ENCODE measurements around the gene FAM181A.

FAM181A gene

DNA sequence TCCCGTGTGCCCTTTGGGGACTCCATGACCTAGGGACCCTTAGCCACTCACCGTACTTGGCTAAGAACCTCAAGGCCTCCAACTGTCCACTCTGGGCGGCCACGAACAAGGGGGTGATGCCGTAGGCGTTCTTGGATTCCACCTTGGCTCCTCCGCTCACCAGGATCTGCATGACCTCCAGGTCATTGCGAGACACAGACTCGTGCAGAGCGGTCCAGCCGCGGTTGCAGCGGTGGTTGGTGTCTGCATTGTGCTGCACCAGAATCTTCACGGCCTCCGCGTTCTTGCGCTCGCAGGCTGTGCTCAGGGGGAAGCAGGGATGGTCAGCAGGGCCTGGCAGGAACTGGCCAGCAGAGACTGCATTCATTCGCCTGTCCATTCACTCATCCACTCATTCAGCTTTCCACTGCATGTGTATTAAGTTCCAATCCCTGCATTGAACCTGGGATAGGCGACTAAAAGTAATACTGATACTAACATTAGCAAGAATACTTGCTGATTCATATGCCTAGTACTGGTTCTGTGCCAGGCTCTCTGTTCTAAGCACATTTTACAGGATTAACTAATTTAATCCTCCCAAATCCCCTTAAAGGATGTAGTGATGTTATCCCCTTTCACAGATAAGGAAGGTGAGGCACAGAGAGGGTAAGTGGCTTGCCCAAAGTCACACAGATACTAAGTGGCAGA, 23.9 kb downstream of the FAM181A start:
- DNase-seq (ENCODE audit: low read depth in 2 of 2), result no peak

DNA sequence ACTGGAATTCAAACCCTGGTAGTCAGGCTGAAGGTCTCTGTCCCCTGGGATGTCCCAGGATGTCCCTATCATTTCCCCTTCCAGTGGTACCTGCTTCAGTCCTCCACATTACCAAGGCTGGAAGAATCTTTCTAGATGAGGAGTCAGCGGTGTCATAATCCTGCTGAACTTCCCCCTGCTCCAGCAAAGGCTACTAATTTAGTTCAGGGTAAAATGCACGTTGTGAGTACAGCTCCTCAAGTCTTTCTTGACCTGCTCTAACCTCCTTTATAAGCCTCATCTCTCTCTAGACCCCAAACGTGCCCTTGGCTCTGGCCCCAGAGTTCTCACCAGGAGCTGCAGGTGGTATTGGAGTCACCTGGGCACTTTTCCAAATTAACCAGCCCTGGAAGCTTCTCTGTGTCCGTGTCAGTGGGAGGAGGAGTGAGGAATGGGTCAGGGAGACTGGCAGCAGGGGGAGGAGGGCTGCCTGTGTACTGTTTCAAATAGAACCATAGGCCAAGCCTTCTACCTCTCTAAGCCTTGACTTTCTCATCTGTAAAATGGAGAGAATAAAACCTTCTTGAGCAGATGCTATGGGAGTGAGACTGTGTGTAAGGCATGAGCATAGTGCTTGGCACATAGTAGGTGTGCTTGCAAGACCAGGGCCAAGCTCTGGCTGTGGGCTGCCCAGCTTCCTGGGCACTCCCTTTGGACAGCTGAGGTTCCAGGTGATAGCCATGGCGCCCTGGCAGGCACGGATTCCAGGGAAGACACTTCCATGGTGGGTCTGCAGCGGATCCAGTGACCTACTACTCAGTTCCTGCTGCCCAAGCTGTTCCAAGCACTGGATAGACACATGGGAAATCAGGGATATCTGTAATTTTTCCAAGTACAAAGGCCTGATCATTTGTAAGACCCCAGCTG, 24.7 kb downstream of the FAM181A start:
- DNase-seq (ENCODE audit: low read depth in 2 of 2), result no peak

DNA sequence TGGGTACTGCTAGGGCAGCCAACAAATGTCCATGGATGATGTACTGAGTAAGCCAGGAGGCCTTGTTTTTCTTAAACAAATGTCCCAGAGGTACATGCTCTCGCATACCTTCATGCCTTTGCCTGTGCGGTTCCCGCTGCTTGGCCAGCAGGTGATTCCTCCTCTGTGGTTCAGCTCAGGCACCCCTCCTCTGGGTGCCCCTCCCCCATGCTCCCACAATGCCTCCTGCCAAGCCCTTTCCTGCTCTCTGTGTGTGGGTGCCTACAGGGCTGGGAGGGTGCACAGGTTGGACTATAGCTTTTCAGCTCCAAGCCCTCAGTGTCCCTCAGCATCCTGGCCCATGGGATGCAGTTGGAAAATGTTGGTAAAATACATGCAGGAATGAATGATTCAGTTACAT, 25.7 kb downstream of the FAM181A start:
- no peak for DNase-seq (ENCODE audit: low read depth in 2 of 2)

DNA sequence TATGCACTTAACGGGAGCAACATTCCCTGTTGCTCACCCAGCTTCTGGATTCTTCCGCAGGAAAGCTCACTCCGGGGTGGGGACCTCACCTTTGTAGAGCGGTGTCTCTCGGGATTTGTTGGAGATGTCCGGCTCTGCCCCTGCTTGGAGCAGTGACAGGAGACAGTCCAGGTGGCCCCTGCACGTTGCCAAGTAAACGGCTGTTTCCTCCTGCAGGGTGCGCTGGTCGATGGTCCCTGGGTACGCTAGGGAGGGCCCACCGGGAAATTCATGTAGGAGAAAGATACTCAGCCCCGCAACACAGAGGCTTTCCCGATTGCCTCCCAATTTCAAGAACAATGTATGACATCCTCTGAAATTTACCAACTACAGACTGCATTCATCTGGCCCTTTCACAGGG, 26.1 kb downstream of the FAM181A start:
- no peak for DNase-seq (ENCODE audit: low read depth in 2 of 2)

DNA sequence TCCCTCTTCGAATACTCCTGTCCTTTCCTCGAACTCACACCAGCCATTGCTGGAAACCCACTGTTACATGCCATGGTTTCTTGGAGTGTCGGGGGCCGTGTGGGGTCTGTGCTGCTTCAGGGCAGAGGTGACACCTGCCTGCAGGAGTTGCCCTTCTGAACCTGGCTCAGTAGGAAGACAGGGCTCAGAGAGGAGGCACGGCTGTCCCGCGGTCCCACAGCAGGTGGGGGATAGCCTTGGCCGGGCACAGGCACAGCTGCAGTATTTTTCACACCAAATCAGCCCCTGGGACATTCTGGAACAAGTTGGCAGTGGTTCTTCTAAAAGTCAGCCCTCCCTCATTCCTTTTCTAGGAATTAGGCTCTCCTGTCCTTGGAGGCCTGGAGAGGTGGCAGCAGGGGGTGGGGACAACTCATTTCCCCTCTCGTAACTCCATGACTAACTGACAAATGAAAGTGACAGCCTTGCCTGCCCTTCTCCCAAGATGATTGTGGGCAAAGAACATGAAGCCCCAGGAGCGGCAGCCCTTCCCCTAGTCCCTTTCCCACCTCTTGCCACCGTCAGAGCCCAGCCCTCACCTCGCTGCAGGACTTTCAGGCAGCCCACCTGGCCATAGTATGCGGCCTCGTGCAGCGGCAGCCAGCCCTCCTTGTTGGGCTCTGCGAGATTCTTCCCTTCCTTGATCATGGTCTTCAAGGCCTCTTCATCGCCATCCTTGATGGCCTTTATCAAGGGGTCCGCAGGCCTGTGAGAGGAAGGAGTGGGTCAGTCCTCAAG, 26.8 kb downstream of the FAM181A start:
- DNase-seq (ENCODE audit: low read depth in 2 of 2), result no peak

DNA sequence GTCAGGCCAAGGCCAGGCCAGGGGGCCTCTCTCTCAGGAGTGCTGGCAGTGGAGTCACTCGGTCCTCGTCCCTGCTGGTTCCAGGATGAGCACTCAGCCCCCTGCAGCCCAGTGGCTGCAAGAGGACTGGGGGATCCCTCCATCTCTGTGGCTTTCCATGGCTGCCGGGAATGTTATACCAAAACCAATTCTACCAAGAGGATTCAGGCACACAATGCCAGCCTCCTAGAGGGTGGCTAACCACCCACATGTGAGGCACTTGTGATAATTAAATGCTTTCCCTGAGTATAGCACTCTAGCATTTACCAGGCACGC, 27.3 kb downstream of the FAM181A start:
- no peak for DNase-seq (ENCODE audit: low read depth in 2 of 2)

DNA sequence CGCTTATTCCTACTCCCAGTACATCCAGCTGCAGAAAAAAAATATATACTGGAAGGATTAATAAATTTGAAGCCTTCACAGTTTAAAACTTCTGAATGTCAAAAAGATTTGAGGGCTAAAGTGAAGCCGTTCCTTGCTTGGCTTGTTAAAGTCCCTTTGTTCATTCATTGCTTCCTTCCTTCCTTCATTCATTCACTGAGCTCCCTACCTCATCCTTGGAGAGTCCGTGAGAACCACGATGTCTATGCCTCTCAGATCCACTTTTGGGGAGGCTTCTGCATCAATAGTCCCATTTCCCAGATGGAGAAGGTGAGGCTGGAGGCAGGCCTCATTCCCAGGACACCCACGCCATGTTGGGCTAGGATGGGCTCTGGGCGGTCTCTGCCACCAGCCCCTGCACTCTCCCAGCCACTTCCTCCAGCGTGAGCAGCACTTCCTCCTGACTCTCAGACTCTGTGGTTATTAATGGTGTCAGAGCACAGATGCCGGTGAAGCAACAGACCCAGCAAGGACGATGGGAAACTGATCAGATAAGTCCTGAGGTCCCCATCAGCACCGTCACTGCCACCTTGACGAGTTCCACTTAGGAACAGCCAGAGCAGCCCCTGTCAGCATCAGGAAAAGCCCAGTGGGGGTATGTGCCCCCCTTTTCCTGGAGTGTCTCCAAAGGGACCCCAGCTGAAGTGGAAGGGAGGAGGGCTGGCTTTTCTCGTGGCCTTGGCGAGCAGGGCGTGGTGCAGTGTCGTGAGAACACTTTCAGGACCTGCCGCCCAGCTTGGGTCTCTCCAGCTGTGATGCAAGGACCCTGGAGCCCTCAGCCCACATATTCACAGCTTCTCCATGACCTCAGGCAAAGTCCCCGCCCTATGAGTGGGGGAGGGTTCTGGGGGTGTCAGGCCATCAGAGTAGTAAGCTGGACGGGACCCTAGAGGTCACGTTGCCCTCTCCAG, 28.0 kb downstream of the FAM181A start:
- DNase-seq (ENCODE audit: low read depth in 2 of 2), result no peak

DNA sequence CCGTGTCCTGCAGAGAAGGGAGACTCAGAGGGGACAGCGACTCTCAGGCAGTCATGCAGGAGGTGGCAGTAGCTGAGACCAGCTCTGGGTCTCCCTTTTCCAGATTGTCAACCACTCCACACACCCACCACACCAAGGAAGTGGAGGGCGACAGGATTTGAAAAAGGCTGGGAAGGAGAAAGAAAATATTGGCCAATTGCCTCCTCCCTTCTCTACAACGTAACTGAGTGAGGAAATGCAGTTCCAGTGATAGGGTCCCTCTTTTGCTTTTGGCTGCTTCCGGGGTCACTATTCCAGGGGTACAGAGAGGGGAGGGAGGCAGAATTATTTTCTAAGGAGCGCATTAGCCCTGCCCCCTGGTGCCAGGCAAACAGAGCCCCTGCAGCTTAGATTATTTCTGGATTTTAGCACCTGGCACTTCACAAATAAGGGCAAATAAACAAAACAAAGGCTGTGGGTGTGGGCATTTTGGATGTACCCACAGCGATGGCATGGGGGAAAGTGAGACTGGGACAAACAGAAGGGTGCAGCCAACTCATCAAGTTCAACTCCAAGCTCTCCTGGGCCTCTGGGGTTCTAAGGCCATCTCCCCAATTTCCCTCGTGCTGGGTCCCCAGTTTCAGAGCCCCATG, 28.8 kb downstream of the FAM181A start:
- DNase-seq (ENCODE audit: low read depth in 2 of 2), result no peak

DNA sequence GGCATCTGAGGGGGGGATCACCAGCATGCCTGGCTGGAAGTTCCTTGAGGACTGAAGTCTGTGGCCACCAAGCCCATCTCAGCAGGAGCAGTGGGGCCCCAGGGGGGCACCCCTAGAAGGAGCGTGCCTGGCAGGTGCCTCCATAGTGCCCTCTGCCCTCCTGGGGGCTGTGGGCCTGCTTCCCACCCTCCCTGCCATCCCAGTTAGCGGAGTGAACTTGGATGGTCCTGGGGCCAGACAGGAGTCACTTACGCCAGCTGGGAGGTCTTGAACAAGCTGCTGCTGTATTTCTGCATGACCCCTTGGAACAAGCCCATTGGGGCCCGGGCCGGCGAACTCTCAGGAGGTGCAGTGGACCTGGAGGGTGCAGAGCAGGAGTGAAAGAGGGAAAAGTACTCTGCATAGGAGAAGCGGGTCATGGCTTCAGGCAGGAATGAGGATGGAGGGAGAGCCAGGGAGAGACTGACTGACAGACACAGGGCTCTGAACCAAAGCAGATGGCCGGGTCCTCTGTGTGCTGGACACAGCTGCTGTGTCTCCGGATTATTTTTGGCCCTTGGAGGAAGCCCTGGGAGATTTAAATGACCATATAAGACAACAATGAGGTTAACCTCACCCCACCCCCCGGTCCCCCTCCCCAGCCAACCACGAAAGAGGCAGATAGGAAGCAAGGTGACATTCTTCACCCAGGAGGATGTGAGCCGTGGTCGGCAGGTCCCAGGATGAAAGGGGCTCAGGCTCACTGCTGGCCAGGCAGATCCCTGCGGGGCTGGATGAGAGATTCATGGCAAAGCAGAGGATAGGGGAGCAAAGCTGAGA, 29.6 kb downstream of the FAM181A start:
- DNase-seq (ENCODE audit: low read depth in 2 of 2), result no peak

DNA sequence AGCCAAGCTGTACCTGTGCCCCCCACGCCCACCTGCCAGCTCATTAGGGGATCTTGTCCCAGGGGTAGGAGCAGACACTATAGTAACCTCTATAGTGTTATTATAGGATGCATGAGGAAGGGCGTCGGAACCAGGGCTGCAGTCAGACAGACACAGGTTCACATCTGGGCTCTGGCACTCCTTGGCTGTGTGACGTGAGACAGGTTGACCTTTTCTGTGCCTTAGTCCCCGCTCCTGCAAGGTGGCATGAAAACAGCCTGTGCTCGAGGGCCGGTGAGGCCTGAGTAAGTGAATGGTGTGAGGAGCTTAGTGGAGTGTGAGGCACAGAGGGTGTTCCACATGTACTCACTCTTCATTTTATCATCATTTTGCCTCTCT, 30.2 kb downstream of the FAM181A start:
- no peak for DNase-seq (ENCODE audit: low read depth in 2 of 2)

DNA sequence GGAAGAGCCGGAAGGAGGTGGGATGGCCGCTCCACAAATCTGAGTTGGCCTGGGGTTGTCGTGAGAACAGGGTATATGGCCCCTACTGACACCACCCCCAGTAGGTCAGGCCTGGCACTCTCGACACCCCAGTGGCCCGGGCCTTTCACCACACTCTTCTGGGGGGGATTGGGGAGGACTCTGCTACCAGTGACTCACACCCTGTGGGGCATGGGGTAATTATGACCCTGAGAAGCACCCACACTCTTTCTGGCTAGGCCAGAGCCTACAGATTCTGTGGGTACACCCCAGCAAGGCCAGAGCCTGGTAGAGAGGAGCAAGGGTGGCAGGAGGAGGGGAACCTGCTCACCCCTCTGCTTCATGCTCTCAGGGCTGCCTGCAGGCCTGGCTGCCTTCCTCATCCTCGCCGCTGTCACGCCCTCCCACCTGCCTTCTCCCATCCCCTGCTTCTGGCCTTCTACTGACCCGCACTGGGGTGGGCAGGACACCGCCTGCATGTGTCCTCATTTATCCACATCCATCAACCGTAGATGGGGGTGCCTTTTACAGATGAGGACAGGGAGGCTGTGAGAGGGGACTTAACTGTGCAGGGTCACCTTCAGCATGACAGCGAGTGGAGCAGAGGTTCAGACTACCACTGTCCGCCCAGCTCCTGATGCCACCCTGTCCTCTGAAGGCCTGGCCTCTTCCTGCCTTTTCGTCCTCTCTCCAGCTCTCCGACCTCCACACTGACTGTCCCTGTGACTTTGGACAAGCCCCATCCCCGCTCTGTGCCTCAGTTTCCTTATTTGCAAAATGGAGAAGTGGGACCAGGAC, 30.8 kb downstream of the FAM181A start:
- DNase-seq (ENCODE audit: low read depth in 2 of 2), result no peak

DNA sequence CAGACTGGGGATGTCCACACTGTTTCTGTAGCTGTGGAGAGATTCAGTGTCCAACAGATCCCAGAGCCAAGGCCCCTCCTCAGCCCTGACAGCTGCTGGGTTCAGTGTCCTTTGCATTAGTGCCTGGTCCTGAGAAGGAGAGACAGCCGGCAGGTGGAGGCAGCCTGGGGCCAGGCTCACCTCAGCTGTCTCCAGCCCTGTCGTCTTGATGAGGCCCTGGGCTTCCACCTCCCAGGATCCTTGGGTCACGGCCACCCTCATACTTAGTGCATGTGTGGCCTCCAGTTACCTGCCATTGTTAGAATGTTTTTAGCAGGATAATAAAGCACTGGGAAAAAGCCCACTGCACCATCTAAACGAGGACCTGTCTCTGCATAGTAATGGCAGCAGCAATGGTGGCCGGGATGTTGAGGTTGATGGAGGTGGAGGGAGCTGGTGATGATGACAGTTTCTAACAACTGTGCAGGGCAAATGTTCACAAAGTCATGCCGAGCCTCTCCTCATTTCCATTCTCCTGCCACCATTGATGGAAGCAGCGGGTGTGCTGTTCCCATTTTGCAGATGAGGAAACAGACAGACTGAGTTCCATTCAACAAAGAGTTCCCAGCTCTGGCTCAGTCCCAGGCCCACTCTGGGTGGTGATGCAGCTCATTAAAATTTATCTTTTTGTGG, 31.6 kb downstream of the FAM181A start:
- no peak for DNase-seq (ENCODE audit: low read depth in 2 of 2)

DNA sequence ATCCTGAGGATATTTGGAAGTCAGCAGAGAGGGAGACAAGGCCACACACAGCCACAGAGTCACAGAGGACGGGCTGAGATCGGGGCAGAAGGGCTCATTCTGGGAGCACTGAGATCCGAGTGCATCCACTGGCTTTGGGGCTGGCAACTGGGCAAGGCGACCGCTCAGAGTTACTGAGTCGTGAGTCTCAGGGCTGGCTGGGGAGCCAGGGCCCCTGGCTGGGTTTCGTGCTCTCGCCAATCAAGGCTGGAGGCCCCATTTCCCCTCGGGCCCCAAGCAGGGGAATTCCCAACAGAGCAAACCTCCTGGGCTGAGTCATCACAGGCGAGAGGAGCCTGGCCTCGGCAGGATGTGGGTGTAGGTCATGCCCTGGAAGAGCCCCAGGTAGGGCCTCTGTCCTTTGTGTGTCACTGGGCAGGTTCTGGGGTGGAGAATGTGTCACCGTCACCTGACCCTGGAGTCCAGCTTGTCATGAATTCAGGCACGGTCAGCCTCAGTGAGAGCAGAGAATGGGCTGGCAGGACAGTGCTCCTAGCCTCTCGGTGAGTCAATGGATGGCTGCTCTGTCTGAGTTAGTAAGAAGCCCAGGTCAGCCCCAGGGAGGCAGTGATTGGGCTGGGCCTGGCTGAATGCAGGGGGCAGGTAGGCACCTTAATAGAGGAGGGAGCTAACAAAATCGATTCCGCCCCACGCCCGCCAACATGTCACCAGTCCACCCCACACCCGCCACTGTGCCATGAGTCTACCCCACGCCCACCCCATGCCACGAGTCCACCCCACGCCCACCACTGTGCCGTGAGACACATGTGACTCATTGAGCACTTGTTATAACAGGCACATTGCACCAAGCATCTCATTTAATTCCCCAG, 32.3 kb downstream of the FAM181A start:
- peak; percentile 75 to 81 for DNase-seq (ENCODE audit: low read depth in 2 of 2)

DNA sequence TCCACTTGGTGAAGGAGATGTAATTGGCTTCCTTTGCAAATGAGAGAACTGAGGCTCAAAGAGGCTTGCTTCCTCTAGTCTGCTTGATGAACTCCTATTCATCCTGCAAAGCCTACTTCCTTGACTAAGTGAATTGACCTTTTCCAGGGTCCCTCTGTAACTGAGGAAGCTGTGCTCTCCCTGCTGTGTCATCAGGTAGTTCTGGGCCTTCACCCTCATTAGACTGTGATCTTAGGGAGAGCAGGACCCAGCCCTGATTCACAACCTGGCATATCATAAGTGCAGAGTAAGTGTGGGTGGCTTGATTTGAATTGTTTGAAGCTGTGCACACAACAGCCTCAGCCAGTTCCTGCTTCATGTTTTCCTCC, 32.9 kb downstream of the FAM181A start:
- no peak for DNase-seq (ENCODE audit: low read depth in 2 of 2)

DNA sequence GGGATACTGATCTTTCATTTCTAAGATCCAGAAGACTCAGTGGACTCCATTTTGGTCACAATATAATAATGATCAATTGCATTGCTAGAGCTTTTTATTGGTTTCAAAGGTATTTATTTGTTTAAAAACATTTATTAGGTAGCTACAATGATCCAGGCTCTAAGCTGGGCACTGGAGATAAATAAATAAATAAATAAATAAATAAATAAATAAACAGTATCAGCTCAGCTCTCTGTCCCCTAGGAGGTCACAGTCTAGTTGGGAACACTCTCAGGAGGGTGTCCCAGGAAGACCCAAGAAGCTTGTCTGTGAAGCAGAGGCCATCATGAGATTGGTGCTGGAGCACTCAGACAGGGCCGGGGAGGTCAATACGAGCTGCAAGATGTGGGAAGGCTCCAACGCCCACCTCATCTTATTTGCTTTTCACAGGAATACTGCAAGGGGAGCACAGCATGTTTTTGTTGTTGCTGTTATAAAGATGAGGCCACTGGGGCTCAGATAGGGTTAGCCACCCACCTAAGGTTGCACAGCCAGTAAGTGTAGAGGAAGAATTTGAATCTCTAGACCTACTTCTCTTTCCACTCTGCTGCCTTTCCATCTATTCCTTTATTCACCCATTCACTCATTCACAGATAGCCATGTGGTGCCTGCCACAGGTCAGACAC, 33.8 kb downstream of the FAM181A start:
- DNase-seq (ENCODE audit: low read depth in 2 of 2), result no peak

DNA sequence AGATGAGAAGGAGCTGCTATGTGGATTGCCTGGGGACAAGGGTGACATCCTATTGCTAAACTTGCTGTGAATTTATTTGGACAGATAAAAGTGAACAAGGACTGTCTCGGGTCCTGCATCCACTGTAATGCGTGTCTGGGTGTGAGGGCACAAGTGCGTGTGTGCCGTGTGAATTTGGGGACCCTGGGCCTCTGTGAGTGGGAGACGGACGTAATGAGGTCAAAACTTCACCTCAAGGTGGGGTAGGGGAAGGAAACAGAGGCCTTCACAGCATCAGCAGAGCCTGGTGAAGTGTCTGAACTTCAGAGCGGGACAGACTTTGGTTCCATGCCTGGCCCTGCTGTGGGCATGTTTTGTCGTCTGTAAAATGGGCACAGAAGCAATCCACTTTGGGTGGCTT, 34.5 kb downstream of the FAM181A start:
- no peak for DNase-seq (ENCODE audit: low read depth in 2 of 2)
